Mammary epithelial cell (primary cell): ENCODE data around the gene CASP14.

ENCODE experiments used
- CTCF ChIP-seq, 2 donors: IDR thresholded peaks in 1 of 2; conservative IDR thresholded peaks in 1 of 2; 2 replicates each; pipeline ENCODE4 v1.5.1; 2011 to 2012; ENCODE audit warnings: inconsistent platforms in 2 of 2, low read length in 2 of 2, mild to moderate bottlenecking in 2 of 2, control low read depth in 1 of 2, low read depth in 1 of 2; ENCODE audit not compliant: insufficient read depth in 1 of 2; ENCODE audit errors: extremely low read depth in 1 of 2
- EZH2 ChIP-seq: IDR thresholded peaks from 2 replicates; pipeline ENCODE4 v1.6.1; 2012; ENCODE audit warnings: low read length, inconsistent platforms, borderline replicate concordance

- TF ChIP-seq CTCF (conservative IDR thresholded peaks at IDR 0.05 in 1 of 2, IDR thresholded peaks at IDR 0.05 in 1 of 2; ENCODE audit: extremely low read depth in 1 of 2, insufficient read depth in 1 of 2, low read depth in 1 of 2, low read length in 2 of 2) (no peak), EZH2 (no peak)
These were observed 38.6 kb upstream of the CASP14 start for GRCh38 chr19:15010501-15011300.
